Measurements from ENCODE around the gene GNS.

DNA sequence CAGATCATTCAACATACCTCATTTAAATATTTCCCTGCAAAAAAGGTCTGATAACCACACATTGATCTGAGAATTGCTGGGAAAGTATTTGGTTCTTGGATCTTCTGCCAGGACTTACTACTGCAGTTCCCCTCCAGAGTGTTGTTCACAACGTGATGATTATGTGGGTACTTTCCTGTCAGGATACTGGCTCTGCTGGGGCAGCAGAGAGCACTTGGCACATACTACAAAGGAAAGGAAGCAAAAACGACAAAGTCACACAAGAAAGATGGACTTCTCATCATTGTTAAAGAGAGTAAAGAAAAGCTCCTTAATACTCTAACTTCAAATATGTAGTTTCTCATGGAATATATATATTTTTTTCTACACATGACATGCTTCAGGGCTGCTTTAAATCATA lies 11.5 kb downstream of the GNS start:
- no peak for TF ChIP-seq HDAC2 (CRISPR knock-in tag; IDR thresholded peaks at IDR 0.05)
- no peak for TF ChIP-seq POLR2A (IDR thresholded peaks at IDR 0.05; ENCODE audit: insufficient read depth in 1 of 2, low read depth in 2 of 2, low read length in 2 of 2)
- TF ChIP-seq THAP11 (CRISPR knock-in tag; IDR thresholded peaks at IDR 0.05) = no peak
- no peak for TF ChIP-seq HMG20A (CRISPR knock-in tag; IDR thresholded peaks at IDR 0.05; ENCODE audit: borderline replicate concordance)

Data from HepG2 (cell line).